Measurements from ENCODE around the gene ROBO2.

GRCh38 chr3:77588863-77589262 lies 549.0 kb downstream of the ROBO2 start:
- TF ChIP-seq CTCF (IDR thresholded peaks at IDR 0.05; ENCODE audit: insufficient read depth, low read length), result no peak
- no peak for TF ChIP-seq REST (IDR thresholded peaks at IDR 0.05; ENCODE audit: insufficient replicate concordance, low read depth)
- TF ChIP-seq GABPA (IDR thresholded peaks at IDR 0.05; ENCODE audit: low read depth), result no peak
